Limb (tissue), 2 donors: ENCODE measurements around the gene ATRNL1.

ENCODE experiments used
- DNase-seq, 2 donors: peaks; one replicate each; pipeline ENCODE4 v3.0.0-alpha.2; 2016; ENCODE audit errors: extremely low spot score in 2 of 2

Gene ATRNL1

GRCh38 chr10:115895166-115895565 lies 802.0 kb downstream of the ATRNL1 start:
- no peak for DNase-seq

- DNase-seq, result no peak
These were observed 805.1 kb downstream of the ATRNL1 start for GRCh38 chr10:115898242-115898641.

- DNase-seq, result no peak
These were observed 809.4 kb downstream of the ATRNL1 start for GRCh38 chr10:115902596-115902995.

DNA sequence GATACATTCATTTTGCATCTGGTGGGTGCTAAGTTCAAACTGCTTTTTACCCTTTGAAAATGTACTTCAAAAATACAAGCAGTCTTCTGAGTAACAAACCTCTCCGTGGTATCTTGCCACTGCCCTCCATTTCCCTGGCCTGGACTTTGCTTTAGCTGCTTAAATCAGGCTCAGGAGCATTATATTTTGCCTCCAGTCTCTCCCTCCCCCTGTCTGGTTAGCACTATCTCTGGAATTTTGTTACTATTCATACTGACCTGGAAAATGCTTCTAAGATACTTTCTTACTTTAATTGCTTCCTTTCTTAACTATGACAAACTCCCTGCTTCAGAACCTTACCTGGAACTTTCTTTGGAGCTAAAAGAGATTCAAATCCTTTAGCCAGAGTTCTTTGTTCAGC lies 810.0 kb downstream of the ATRNL1 start:
- DNase-seq, result no peak

DNA sequence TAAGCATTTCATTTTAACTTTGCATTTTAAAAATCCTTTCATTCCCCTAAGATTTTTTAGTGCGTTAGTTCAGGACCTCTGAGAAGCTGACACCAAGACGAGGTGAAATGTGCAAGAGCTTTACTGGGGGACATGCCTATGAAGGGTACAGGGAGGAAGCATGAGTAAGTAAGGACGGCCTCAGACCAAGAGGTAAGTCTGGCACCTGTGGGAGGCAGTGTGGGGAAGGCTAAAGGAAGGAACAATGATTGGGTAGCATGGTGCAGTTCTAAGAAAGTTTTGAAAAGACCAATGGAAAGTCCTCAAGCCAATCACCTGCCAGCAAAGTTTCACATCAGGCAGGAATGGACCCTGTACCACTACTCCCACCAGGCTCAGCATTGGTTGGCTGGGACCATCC lies 810.7 kb downstream of the ATRNL1 start:
- no peak for DNase-seq

DNA sequence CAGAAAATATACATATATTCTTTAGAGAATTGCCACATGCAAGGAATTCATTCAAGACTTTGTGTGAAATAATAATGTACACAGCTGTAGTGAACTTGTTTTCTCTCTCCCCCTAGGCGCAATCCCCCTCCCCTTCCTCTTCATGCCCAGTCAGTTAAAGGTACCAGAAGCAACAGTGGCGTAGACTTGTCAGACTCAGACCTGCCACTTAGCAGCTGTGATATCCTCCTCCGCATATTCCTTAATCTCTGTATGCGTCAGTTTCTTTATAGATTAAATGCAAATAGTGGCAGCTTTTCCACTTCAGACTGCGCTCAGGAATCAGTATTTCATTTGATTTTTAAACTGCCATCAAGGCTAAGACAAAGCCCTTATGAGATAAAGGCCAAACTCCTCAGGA lies 815.9 kb downstream of the ATRNL1 start:
- DNase-seq, result no peak

GRCh38 chr10:115909962-115910731 lies 817.0 kb downstream of the ATRNL1 start:
- no peak for DNase-seq

GRCh38 chr10:115914475-115914874 lies 821.3 kb downstream of the ATRNL1 start:
- no peak for DNase-seq

GRCh38 chr10:115915429-115915828 lies 822.3 kb downstream of the ATRNL1 start:
- no peak for DNase-seq

DNA sequence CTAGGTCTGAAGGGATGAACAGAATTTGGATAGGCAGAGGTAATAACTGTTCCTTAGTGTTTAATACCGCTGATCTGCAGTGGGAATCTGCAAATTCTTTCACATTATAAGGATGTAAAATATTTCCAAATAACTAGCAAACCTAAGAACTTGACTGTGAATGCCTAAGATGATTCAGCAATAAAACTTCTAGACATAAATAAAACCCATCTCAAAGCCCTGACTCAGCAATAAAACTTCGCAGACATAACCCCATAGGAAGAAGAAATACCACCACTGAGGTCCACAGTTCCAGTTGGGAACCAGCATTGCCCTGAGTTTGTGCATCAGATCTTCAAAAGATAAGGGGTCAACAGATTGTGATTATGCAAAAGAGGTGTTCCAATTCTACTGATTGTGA lies 825.6 kb downstream of the ATRNL1 start:
- no peak for DNase-seq

DNA sequence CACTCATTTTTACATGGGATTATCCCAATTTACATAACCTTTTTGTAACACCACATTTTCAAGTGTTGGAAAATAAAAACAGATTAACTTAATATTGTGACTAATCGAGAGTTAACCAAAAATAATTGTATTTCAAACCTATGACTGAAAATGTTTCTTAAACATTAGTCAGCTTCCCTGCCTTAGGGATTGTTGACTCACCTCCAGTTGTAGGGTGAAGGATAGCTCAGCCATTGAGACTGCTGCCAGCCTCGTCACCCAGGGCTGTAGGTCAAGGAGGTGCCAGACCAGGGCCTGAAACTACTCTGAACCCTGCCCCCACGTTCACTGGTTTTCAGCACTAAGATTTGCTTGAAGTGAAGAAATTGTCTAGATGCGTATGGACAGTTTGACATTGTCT lies 828.6 kb downstream of the ATRNL1 start:
- no peak for DNase-seq

GRCh38 chr10:115931309-115931708 lies 838.1 kb downstream of the ATRNL1 start:
- DNase-seq, result no peak

- no peak for DNase-seq
These were observed 838.9 kb downstream of the ATRNL1 start for GRCh38 chr10:115932099-115932498.

- DNase-seq, result no peak
These were observed 839.9 kb downstream of the ATRNL1 start for GRCh38 chr10:115933098-115933497.

GRCh38 chr10:115935731-115936130 lies 842.6 kb downstream of the ATRNL1 start:
- no peak for DNase-seq

- no peak for DNase-seq
These were observed 844.0 kb downstream of the ATRNL1 start for GRCh38 chr10:115936926-115937767.

GRCh38 chr10:115937768-115938056 lies 844.5 kb downstream of the ATRNL1 start:
- no peak for DNase-seq

DNA sequence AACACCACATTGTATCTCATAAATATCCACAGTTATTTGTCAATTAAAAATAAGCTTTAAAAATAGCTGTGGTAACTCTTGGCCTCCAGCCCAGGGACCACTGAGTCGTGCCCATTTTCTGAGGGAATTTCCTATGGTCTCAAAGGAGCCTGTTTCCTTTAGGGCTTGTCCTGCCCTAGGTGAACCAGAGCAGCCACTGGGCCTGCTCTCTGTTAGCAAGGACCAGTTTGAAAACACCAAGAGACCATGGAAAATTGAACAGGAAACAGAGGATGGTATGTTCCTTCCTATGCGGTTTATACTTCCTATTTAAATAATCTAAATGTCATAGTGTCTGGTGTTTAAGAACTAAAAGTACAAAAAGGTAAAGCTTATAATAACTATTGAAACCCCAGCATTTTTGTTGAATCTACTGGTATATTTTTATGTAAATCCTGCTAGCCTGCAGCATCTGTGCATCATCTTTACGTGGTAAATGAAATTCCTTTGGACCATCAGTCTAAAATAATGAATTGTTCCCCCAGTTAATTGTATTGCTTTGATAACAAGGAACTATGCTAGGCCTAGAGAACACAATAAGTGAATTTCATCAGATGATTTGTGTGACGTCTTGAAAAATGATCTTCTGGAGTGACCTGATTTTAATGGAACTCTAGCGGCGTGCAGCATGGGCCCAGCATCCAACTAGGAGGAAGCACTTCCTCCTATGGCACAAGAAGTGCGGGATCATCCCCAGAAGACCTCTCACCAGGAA lies 846.1 kb downstream of the ATRNL1 start:
- DNase-seq, result no peak

DNA sequence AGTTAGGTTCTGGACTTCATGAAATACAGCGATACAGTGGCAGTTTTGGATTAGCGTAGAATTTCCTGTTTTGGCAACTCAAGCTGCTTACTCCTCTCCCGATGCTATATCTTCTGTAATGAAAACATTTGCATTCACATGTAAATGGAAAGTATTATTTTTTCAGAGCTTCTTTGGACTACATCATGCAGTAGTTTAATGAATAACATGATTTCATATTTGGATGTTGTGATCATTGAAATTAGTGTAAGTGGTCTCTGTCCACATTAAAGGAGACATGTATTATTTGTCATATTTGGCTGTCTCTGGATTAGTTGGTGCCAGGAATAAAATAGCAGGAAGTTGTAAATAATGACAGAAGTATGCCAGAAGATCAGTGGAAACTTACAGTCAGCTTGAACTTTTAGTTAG lies 848.2 kb downstream of the ATRNL1 start:
- DNase-seq, result peak in 1 of 2 donors; percentile 15

GRCh38 chr10:115942101-115942500 lies 848.9 kb downstream of the ATRNL1 start:
- DNase-seq, result no peak

- no peak for DNase-seq
These were observed 851.4 kb downstream of the ATRNL1 start for GRCh38 chr10:115944538-115944937.
